ENCODE data around the gene PRPS2.

GRCh38 chrX:12872741-12873140 is 81.5 kb downstream of the PRPS2 start:
- no peak for TF ChIP-seq CTCF (IDR thresholded peaks at IDR 0.05; ENCODE audit: low read depth, low read length)
- no peak for TF ChIP-seq POLR2A (IDR thresholded peaks at IDR 0.05; ENCODE audit: extremely low read depth, insufficient read length)
- TF ChIP-seq MYC (IDR thresholded peaks at IDR 0.05; ENCODE audit: low read depth, low read length), result no peak

Measured in NB4 (cell line).